Measurements from ENCODE around the gene CCNY.

CCNY gene

GRCh38 chr10:35598379-35598778, 262.1 kb downstream of the CCNY start:
- no peak for DNase-seq
- peak; percentile 45 for TF ChIP-seq CTCF (IDR thresholded peaks at IDR 0.05; ENCODE audit: low read depth, low read length)
- Histone ChIP-seq H3K4me3 (ENCODE audit: low read depth, low read length) (no peak overlapping the region), H3K9me3 (ENCODE audit: severe bottlenecking) (no peaks in the 10 kb centered on the region), H3K27ac (no peak overlapping the region), H3K36me3 (no peaks in the 10 kb centered on the region), H3K27me3 (ENCODE audit: insufficient read depth, low read depth, severe bottlenecking) (no peaks in the 10 kb centered on the region)

DNA sequence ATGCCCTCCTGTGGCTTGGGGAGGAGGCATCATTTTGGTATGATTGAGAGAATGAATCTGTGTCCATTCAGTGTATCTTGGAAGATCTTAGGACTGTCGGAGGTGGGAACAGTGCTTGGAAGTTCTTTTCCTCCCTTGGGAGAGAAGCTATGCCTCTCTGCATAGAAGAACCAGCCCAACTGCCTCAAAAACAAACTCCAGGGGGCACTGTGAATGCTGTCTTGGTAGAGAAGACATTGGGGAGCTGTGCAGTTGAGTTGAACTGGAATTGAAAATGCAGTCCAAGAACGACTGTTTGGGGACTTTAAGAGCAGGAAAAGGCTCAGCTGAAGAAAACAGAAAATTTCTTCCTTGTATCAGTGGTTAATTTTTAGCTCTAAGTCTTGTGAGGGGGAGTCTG, 263.9 kb downstream of the CCNY start:
- Histone ChIP-seq H3K36me3 (no peaks in the 10 kb centered on the region), H3K9me3 (ENCODE audit: severe bottlenecking) (no peaks in the 10 kb centered on the region), H3K27me3 (ENCODE audit: insufficient read depth, low read depth, severe bottlenecking) (no peaks in the 10 kb centered on the region), H3K4me3 (ENCODE audit: low read depth, low read length) (no peak overlapping the region), H3K27ac (no peak overlapping the region)
- no peak for DNase-seq
- peak; percentile 22; the same call in 1 of the 2 replicates for TF ChIP-seq CTCF (IDR thresholded peaks at IDR 0.05; ENCODE audit: low read depth, low read length)

- H3K36me3 ChIP-seq, result no peaks in the 10 kb centered on the region
- H3K27me3 ChIP-seq (ENCODE audit: insufficient read depth, low read depth, severe bottlenecking), result no peaks in the 10 kb centered on the region
- no peak within 1 kb of the TSS for H3K4me3 ChIP-seq (ENCODE audit: low read depth, low read length)
- H3K27ac ChIP-seq, result no peak within 1 kb of the TSS
- no peak for DNase-seq
- no peak for TF ChIP-seq CTCF (IDR thresholded peaks at IDR 0.05; ENCODE audit: low read depth, low read length)
- H3K9me3 ChIP-seq (ENCODE audit: severe bottlenecking), result no peaks in the 10 kb centered on the region
Observed at GRCh38 chr10:35605191-35605590, 268.9 kb downstream of the CCNY start, which contains the start of gene GJD4. Gene GJD4 (plus strand): TSS chr10:35605341. CDS start chr10:35605568, 227 bp downstream.

DNA sequence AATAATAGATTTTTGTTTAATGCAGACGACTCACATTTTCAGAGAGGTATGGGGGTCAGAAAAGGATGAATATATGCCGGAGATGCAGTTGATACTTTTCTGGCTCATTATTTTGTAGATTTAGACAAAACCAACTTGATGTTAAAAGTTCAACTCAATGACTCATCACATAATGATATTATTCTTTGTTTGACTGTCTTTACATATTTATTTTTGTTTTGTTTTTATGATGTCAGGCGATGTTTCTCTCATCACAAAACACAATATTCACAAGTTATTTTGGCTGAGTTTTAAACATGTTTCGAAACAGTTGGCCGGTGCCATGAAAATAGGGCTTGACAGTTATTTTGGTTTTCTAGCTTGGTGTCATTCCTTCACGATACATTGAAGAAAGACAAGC, 270.1 kb downstream of the CCNY start:
- no peak overlapping the region for H3K4me3 ChIP-seq (ENCODE audit: low read depth, low read length)
- no peak for TF ChIP-seq CTCF (IDR thresholded peaks at IDR 0.05; ENCODE audit: low read depth, low read length)
- no peaks in the 10 kb centered on the region for H3K36me3 ChIP-seq
- DNase-seq, result no peak
- H3K27ac ChIP-seq, result no peak overlapping the region
- no peaks in the 10 kb centered on the region for H3K9me3 ChIP-seq (ENCODE audit: severe bottlenecking)
- no peaks in the 10 kb centered on the region for H3K27me3 ChIP-seq (ENCODE audit: insufficient read depth, low read depth, severe bottlenecking)

DNA sequence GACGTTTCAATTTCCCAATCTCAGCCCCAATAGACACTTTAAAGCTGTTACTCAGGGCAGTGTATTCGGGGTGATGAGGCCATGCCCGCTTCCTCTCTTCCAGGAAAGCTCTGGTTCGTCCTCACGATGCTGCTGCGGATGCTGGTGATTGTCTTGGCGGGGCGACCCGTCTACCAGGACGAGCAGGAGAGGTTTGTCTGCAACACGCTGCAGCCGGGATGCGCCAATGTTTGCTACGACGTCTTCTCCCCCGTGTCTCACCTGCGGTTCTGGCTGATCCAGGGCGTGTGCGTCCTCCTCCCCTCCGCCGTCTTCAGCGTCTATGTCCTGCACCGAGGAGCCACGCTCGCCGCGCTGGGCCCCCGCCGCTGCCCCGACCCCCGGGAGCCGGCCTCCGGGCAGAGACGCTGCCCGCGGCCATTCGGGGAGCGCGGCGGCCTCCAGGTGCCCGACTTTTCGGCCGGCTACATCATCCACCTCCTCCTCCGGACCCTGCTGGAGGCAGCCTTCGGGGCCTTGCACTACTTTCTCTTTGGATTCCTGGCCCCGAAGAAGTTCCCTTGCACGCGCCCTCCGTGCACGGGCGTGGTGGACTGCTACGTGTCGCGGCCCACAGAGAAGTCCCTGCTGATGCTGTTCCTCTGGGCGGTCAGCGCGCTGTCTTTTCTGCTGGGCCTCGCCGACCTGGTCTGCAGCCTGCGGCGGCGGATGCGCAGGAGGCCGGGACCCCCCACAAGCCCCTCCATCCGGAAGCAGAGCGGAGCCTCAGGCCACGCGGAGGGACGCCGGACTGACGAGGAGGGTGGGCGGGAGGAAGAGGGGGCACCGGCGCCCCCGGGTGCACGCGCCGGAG, 271.4 kb downstream of the CCNY start:
- H3K27me3 ChIP-seq (ENCODE audit: insufficient read depth, low read depth, severe bottlenecking), result no peaks in the 10 kb centered on the region
- H3K4me3 ChIP-seq (ENCODE audit: low read depth, low read length), result no peak overlapping the region
- H3K27ac ChIP-seq, result no peak overlapping the region
- no peak for TF ChIP-seq CTCF (IDR thresholded peaks at IDR 0.05; ENCODE audit: low read depth, low read length)
- no peaks in the 10 kb centered on the region for H3K9me3 ChIP-seq (ENCODE audit: severe bottlenecking)
- DNase-seq, result no peak
- H3K36me3 ChIP-seq, result no peaks in the 10 kb centered on the region

- TF ChIP-seq CTCF (IDR thresholded peaks at IDR 0.05; ENCODE audit: low read depth, low read length), result no peak
- H3K27ac ChIP-seq, result no peak overlapping the region
- no peaks in the 10 kb centered on the region for H3K27me3 ChIP-seq (ENCODE audit: insufficient read depth, low read depth, severe bottlenecking)
- H3K9me3 ChIP-seq (ENCODE audit: severe bottlenecking), result no peaks in the 10 kb centered on the region
- H3K4me3 ChIP-seq (ENCODE audit: low read depth, low read length), result no peak overlapping the region
- DNase-seq, result no peak
- H3K36me3 ChIP-seq, result no peaks in the 10 kb centered on the region
Observed at GRCh38 chr10:35608328-35608672, 272.0 kb downstream of the CCNY start.
